ENCODE measurements around the gene TIGD2.

TIGD2 gene

DNA sequence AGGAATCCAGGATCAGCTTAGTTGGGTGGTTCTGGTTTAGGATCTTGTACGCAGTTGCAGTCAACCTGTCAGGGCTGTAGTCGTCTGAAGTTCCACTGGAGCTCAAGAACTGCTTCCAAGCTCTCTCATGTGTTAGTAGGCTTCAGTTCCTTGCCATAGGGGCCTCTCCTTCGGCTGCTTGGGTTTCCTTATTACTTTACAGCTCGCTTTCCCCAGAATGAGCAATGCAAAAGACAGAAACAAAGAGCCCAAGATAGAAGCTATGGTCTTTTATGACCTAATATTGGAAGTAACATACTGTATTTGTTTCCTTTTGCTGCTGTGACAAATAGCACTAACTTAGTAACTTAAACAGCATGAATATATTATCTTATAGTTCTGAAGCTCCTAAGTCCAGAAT lies 51.7 kb downstream of the TIGD2 start:
- no peak for DNase-seq (ENCODE audit: low spot score)

DNA sequence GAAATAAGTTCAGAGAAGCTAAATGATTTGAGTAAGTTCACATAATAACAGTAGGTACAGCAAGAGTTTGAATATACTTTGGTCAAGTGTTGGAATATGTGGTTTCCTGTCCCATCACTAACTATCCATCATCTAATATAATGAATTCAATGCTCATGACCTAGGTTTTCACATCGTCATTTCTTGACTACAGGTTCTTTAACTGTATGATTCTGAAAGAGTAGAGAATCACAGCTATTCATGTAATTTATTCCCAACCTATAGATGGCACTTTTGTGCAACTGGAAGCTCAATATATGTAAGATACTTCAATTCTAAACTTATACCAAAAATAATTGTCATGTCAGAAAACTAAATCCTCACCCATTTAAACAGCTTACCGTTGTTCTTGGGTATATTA lies 53.1 kb downstream of the TIGD2 start:
- DNase-seq (ENCODE audit: low spot score): no peak

Measured in AG08396 (cell line).